BLaER1 (cell line): Measurements from ENCODE around the gene KCNS1.

Source experiments
- H3K27ac ChIP-seq: shearing (Covaris generic); formaldehyde crosslinking; 2 replicates; pipeline ENCODE4 v1.8.1; 2022
- H3K27me3 ChIP-seq: shearing (Covaris generic); formaldehyde crosslinking; 2 replicates; pipeline ENCODE4 v1.8.1; 2022
- H3K36me3 ChIP-seq: shearing (Covaris generic); formaldehyde crosslinking; 2 replicates; pipeline ENCODE4 v1.8.1; 2022
- H3K4me1 ChIP-seq: shearing (Covaris generic); formaldehyde crosslinking; 2 replicates; pipeline ENCODE4 v1.8.1; 2022
- H3K4me2 ChIP-seq: shearing (Covaris generic); formaldehyde crosslinking; 2 replicates; pipeline ENCODE4 v1.8.1; 2022
- H3K4me3 ChIP-seq: shearing (Covaris generic); formaldehyde crosslinking; 2 replicates; pipeline ENCODE4 v1.8.1; 2022
- H3K9ac ChIP-seq: shearing (Covaris generic); formaldehyde crosslinking; 2 replicates; pipeline ENCODE4 v1.8.1; 2022
- H3K9me3 ChIP-seq: shearing (Covaris generic); formaldehyde crosslinking; 2 replicates; pipeline ENCODE4 v1.8.1; 2022
- H4K20me1 ChIP-seq: shearing (Covaris generic); formaldehyde crosslinking; 2 replicates; pipeline ENCODE4 v1.8.1; 2022
- Cebpa-rat ChIP-seq: shearing (Covaris generic); IDR thresholded peaks from 2 replicates; pipeline ENCODE4 v1.8.1; 2022

The KCNS1 gene

DNA sequence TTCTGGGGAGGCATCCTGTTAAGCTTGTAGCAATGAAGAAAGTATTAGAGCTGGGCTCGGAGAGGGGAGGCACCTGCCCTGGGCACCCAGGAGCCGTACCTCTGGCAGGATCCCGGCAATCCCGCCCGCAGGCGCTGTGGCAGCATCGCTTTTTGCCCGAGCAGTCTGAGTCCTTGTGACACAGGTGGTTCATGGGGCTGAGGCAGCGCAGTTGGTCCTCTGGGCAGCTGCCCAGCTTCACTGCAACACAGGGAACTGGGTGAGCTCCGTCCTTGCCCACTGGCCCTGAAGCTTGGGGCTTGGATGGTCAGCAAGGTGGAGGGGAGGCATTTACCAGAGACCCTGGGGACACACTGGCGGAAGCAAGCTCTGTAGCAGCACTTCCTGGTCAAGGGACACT, 9.4 kb upstream of the KCNS1 start:
- no peaks in the 10 kb centered on the region for H3K36me3 ChIP-seq
- no peak overlapping the region for H3K4me3 ChIP-seq
- no peak overlapping the region for H3K27ac ChIP-seq
- no peaks in the 10 kb centered on the region for H4K20me1 ChIP-seq
- no peak overlapping the region for H3K9ac ChIP-seq
- no peak overlapping the region for H3K4me2 ChIP-seq
- H3K9me3 ChIP-seq, result no peaks in the 10 kb centered on the region
- TF ChIP-seq Cebpa-rat, result no peak
- H3K27me3 ChIP-seq, result no peaks in the 10 kb centered on the region
- peaks cover under 1% of the 10 kb centered on the region; the same call in 1 of the 2 replicates for H3K4me1 ChIP-seq

DNA sequence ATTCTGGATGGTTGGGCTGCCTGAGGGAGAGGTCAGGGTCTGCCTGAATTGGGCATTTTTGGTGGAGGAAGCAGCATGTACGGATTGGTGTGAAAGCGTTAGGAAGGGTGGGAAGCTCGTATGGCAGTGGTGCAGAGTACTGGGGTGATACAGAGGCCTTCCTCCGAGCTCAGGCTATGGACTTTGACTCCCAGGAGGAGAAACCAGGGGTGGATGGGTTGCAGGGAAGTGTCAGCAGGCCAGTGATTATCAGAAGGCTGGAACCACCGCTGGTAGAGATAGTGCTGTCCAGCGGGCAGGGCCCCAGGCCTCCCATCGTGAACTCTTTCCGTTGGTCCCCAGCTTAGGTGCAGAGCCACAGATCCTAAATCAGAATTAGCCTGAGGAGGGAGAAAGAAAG, 8.7 kb upstream of the KCNS1 start:
- Histone ChIP-seq H3K9ac (no peak overlapping the region), H3K27ac (no peak overlapping the region), H3K36me3 (no peaks in the 10 kb centered on the region), H3K4me1 (peaks cover 7% of the 10 kb centered on the region), H4K20me1 (no peaks in the 10 kb centered on the region), H3K27me3 (no peaks in the 10 kb centered on the region), H3K4me2 (no peak overlapping the region), H3K9me3 (no peaks in the 10 kb centered on the region), H3K4me3 (no peak overlapping the region)
- no peak for TF ChIP-seq Cebpa-rat

DNA sequence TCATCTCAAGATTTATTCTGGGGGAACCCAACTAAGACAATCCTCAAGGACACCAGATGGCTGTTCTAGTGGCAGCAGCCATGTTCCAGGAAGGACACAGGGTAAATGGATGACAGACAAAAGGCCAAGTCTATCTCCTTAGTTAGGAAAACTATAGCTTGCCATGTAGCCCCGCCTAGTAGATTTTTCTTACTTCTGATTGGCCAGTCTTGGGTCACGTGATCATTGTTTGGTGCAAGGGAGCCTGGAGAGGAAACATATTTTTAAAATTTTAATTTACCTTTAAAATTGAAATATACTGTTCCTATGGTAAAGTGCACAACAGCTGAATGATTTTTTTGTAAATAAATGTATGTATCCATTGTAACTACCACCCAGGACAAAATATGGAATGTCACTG, 4.4 kb upstream of the KCNS1 start:
- H3K27me3 ChIP-seq, result peaks cover 15% of the 10 kb centered on the region
- H3K4me3 ChIP-seq, result no peak overlapping the region
- H3K9me3 ChIP-seq, result no peaks in the 10 kb centered on the region
- H3K36me3 ChIP-seq, result no peaks in the 10 kb centered on the region
- TF ChIP-seq Cebpa-rat, result no peak
- no peaks in the 10 kb centered on the region for H4K20me1 ChIP-seq
- H3K9ac ChIP-seq, result no peak overlapping the region
- peak overlapping the region; percentile 36 for H3K4me2 ChIP-seq
- peaks cover 37% of the 10 kb centered on the region for H3K4me1 ChIP-seq
- no peak overlapping the region for H3K27ac ChIP-seq

DNA sequence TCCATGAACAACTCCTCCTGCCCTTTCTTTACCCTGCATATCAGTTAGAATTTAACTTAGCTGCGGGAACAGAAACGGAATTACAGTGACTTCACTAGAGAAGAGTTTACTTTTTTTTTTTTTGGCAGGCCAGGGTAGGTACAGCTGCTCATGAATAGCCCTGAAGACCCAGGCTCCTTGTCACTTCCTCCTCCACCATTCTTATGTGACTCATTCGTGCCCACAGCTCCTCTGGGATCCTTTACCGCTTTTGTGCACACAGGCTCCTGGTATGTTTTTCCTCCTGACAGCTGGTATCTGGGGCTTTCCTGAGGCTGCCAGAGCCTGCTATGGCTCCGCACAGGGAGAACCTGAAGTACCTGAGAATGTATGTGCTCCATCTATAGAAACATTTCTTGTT, 3.9 kb upstream of the KCNS1 start:
- Histone ChIP-seq H4K20me1 (no peaks in the 10 kb centered on the region), H3K4me2 (peak overlapping the region; percentile 36), H3K4me1 (peaks cover 37% of the 10 kb centered on the region), H3K4me3 (no peak overlapping the region), H3K27ac (no peak overlapping the region), H3K36me3 (no peaks in the 10 kb centered on the region), H3K27me3 (peaks cover 20% of the 10 kb centered on the region), H3K9me3 (no peaks in the 10 kb centered on the region), H3K9ac (no peak overlapping the region)
- TF ChIP-seq Cebpa-rat, result no peak

DNA sequence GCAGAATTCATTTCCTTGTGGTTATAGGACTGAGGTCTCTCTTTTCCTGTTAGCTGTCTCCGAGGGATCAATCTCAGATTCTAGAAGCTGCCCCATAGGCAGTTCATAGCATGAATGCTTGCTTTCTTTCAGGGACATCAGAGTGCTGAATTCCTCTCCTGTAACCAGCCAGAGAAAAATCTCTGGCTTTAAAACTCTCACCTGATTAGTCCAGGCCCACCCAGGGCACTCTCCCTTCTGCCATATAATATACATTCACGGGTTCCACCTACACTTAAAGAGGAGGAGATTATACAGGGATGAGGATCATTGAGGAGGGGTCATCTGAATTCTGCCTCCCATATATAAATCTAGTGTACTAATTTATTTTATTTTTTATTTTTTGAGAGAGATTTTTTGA, 2.1 kb upstream of the KCNS1 start:
- Histone ChIP-seq H3K4me3 (no peak overlapping the region), H3K27ac (no peak overlapping the region), H3K36me3 (no peaks in the 10 kb centered on the region), H3K4me1 (peaks cover 37% of the 10 kb centered on the region), H3K9ac (no peak overlapping the region), H4K20me1 (no peaks in the 10 kb centered on the region), H3K9me3 (no peaks in the 10 kb centered on the region), H3K27me3 (peaks cover 27% of the 10 kb centered on the region), H3K4me2 (peak overlapping the region; percentile 40)
- no peak for TF ChIP-seq Cebpa-rat

DNA sequence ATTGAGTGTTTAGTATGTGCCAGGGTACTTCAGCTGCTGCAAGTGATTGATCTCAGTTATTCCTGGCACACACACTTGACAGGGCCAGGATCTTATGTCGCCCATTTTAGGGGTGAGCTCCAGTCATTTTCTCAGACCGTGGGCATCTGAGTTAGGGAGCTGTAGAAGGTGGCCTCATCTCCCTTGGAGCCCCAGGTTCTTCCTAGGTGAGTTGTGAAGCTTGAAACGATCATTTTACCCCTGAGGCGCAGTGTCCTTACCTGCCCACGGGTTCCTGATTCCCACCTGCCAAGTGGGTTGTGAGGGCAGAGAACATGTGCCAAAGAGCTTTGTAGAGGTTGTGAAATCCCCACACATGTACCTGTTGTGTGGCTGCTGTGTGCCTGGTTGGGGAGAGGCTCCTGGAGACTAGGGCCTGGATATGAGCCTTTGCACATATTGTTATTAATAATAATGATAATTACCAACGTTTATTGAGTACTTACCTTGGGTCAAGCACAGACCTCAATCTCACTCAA, 465 bp upstream of the KCNS1 start:
- H4K20me1 ChIP-seq, result no peaks in the 10 kb centered on the region
- TF ChIP-seq Cebpa-rat, result no peak
- H3K9me3 ChIP-seq, result no peaks in the 10 kb centered on the region
- H3K27me3 ChIP-seq, result peaks cover 27% of the 10 kb centered on the region
- H3K27ac ChIP-seq, result no peak overlapping the region
- no peaks in the 10 kb centered on the region for H3K36me3 ChIP-seq
- no peak overlapping the region for H3K4me3 ChIP-seq
- no peak overlapping the region for H3K9ac ChIP-seq
- peaks cover 37% of the 10 kb centered on the region for H3K4me1 ChIP-seq
- peak overlapping the region; percentile 69 for H3K4me2 ChIP-seq

DNA sequence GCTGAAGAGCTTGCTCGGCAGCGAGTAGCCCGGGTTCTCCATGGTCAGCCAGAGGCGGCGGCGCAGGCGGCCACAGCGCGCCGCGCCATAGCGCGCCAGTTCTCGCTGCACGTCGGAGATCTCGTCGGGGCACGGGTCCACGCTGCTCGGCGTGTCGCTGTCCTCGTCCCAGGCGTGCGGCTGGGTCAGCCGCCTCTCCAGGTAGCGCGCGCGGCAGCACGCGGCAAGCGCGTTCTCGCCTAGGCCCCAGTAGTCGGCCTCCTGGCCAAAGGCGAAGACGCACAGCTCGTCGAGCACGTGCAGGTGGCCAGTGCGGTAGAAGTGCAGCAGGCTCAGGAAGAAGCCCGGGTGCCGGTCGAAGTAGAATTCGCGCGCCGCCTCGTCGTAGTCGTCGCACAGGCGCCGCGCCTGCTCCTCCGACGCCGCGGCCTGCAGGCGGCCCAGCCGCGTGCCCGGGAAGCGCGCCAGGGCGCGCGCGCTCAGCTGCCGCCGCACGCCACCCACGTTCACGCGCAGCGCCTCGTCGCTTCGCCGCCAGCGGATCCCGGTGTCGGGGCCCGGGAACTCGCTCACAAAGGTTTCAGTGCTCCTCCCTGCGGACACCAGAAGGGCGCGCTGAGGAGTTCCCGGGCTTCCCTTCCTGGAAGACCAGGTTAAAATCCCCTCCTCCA, 2.7 kb downstream of the KCNS1 start:
- Histone ChIP-seq H3K4me1 (peaks cover 16% of the 10 kb centered on the region), H3K27ac (no peak overlapping the region), H3K4me3 (no peak overlapping the region), H3K4me2 (no peak overlapping the region), H4K20me1 (no peaks in the 10 kb centered on the region), H3K9me3 (no peaks in the 10 kb centered on the region), H3K27me3 (peaks cover 27% of the 10 kb centered on the region), H3K36me3 (no peaks in the 10 kb centered on the region), H3K9ac (no peak overlapping the region)
- no peak for TF ChIP-seq Cebpa-rat

DNA sequence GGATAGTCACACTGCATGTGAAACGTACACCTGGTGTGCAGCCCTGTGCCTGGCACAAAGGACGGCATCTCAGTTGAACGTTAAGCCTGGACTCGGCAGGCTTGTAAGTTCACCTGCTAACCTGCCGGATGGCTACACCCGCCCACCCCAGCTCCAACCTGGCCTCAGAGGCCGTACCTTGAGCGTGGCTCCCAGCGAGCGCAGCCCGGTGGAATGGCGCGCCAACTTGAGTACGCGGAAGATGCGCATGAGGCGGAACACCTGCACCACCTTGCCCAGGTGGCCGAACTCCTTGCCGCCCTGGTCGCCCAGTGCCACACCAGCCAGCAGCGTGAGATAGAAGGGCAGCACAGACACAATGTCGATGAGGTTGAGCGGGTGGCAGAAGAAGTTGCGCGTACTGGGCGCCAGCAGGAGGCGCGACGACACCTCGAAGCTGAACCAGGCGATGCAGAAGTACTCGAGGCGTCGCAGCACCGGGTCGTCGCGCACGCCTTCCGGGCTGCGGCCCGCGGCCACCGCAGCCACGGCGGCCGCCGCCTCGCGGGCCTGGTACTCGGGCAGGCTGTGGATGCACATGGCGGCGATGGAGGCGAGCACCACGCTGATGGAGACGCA, 3.3 kb downstream of the KCNS1 start:
- Histone ChIP-seq H3K9ac (no peak overlapping the region), H3K4me1 (peaks cover 10% of the 10 kb centered on the region), H3K4me3 (no peak overlapping the region), H3K9me3 (no peaks in the 10 kb centered on the region), H3K36me3 (no peaks in the 10 kb centered on the region), H3K4me2 (no peak overlapping the region), H4K20me1 (no peaks in the 10 kb centered on the region), H3K27ac (no peak overlapping the region), H3K27me3 (peaks cover 27% of the 10 kb centered on the region)
- no peak for TF ChIP-seq Cebpa-rat

DNA sequence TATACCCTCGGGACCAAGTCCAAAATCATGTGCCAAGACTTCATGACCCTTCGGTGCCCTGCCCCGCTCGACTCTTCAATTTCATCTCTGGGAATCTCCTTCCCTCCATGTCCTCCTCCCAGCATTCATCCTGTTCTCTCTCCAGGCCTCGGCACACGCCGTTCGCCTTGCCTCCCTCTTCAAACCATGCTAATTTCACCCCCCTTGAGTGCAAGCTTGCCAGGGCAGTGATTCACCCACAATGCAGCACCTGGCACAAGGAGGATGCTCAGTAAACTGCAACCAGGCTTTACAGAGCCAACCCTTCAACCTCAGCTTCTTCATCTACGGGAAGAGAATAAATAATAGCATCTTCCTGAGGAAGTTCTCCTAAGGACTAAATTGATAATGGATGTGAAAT, 4.1 kb downstream of the KCNS1 start:
- Histone ChIP-seq H4K20me1 (no peaks in the 10 kb centered on the region), H3K9ac (no peak overlapping the region), H3K4me1 (peaks cover 16% of the 10 kb centered on the region), H3K27me3 (peaks cover 27% of the 10 kb centered on the region), H3K4me3 (no peak overlapping the region), H3K9me3 (no peaks in the 10 kb centered on the region), H3K27ac (no peak overlapping the region), H3K36me3 (no peaks in the 10 kb centered on the region), H3K4me2 (no peak overlapping the region)
- no peak for TF ChIP-seq Cebpa-rat

DNA sequence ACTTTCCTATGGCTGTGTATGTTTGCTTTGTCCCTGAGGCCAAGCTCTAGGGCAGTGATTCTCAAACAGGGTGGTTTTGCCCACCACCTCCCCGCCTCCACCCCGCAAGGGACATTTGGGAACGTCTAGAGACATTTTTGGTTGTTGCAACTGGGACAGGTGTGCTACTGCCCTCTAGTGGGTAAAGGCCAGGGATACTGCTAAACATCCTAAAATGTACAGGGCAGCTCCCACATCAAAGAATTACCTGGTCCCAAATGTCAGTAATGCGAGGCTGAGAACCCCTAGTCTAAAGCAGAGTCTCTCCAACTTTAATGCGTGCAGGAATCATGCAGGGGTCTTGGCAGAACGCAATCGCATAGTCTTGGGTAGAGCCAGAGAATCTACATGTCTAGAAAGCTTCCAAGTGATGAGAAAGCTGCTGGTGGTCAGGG, 5.1 kb downstream of the KCNS1 start:
- no peak overlapping the region for H3K27ac ChIP-seq

More for the DNA sequence above, 5.1 kb downstream of the KCNS1 start:
- Histone ChIP-seq H3K9ac (no peak overlapping the region), H3K4me2 (no peak overlapping the region), H4K20me1 (no peaks in the 10 kb centered on the region), H3K9me3 (no peaks in the 10 kb centered on the region), H3K36me3 (no peaks in the 10 kb centered on the region), H3K27me3 (peaks cover 17% of the 10 kb centered on the region), H3K4me3 (no peak overlapping the region), H3K4me1 (peaks cover 20% of the 10 kb centered on the region)
- TF ChIP-seq Cebpa-rat, result no peak
